Measurements from ENCODE around the gene LDHD.

GRCh38 chr16:75099738-75100602, 16.6 kb downstream of the LDHD start:
- TF ChIP-seq MED8 (CRISPR knock-in tag; IDR thresholded peaks at IDR 0.05; ENCODE audit: insufficient replicate concordance) = no peak
- TF ChIP-seq ZBTB21 (CRISPR knock-in tag; IDR thresholded peaks at IDR 0.05) = no peak
